ENCODE measurements around the gene POLR1A.

- TF ChIP-seq POLR2AphosphoS5 (IDR thresholded peaks at IDR 0.05) (no peak), CTCF (IDR thresholded peaks at IDR 0.05) (no peak), POLR2A (IDR thresholded peaks at IDR 0.05) (no peak)
These were observed 8.4 kb downstream of the POLR1A start for GRCh38 chr2:86097114-86097896.
